Right ventricle myocardium inferior (tissue), 1 donor: ENCODE measurements around the gene SPDL1. TPM values are rescaled to one million over a fixed set of nuclear protein-coding genes. Genes with fewer than 3 reads are reported as not detected.
A peak's percentile ranks its signal among the peaks of the same experiment; 100 is the strongest.

Experiments used
- ATAC-seq: fragments of 200-7000 bp; cut with Tn5 transposase; one replicate; pipeline ENCODE4 v1.9.1; 2020; ENCODE audit warnings: mild to moderate bottlenecking, moderate library complexity
- DNase-seq: peaks from one replicate; pipeline ENCODE4 v3.0.0; 2021; ENCODE audit errors: missing footprints
- intact Hi-C: fragments of 100-400 bp; cut with DNase I; formaldehyde crosslinking; loops from one replicate; pipeline ENCODE4 v1.11.0; 2022
- total RNA-seq: library from RNA; stranded (reverse); fragmentation: NEBNext Ultra II Directional; extraction: Animal tissue kit (Norgen Biotek cat#: 25700); gene quantifications from one replicate; pipeline ENCODE4 v1.2.1, GENCODE V29; 2021
- donor health status: DM: no; HTN: yes; CAD: no; lungs with severe emphysema.

Gene SPDL1
- total RNA-seq, 1 donor from 2014 or later, result 4.6 TPM

DNA sequence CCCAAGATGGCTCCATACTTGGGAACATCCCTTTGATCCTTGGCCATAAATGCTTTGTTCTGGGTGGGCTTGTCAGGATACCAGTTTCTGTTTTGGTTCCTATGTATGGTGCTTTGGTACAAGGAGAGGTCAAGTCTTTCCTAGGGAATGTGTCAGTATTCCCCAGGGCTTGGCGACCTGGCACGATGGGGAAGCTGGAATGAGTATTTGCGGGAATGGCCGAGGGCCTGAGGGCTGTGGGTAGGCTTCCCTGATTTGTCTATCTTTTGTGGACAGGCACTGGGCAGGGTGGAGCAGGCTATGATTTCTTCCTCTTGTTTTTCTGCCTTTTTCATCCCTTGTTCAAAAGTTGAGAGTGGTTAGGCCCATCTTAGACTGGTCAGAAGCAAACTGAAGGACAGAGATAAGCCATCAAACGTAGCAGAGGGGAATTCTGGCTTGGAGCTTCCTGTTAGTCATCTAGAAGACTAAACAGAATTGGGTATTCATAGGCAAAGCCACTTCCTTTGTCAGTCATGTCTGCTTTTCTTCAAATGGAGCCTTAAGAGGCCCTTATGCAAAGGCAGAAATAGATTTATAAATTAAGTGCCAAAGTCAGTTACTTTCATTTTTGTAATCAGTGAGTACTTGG, 67.2 kb downstream of the SPDL1 start:
- intact Hi-C loops, result no loop called here
- DNase-seq (no peak), ATAC-seq (no peak)

- DNase-seq, result no peak
- no peak for ATAC-seq
- intact Hi-C loops, result no loop called here
Measured at GRCh38 chr5:169651526-169651925, 68.0 kb downstream of the SPDL1 start.

DNA sequence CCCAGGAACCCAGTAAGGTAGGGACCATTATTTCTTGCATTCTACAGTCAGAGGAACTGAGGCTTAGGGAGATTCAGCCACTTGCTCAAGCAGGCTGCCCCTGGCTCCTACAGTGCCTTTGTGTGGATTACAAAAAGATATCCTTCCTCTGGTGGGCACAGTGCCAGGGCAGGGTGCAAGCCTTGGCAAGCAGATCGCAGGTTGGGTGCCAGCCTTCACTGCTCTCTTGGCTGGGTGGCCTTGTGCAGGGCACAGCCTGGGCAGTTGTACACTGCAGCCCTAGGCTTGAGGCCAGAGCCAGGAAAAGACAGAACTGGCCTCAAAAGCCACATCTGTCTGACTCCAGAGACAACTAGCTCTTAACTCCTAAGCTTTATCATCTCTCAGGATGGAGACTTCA, 68.5 kb downstream of the SPDL1 start:
- no peak for DNase-seq
- peak; percentile 76 for ATAC-seq
- intact Hi-C loops, result no loop called here

- DNase-seq, result no peak
- ATAC-seq, result no peak
- intact Hi-C loops, result no loop called here
Measured at GRCh38 chr5:169653091-169653490, 69.5 kb downstream of the SPDL1 start.

Other genes starting within 250 kb of the SPDL1 start
- gene DOCK2, start 53.5 kb downstream of the SPDL1 start, total RNA-seq, result 7.9 TPM